A549 (cell line): Measurements from ENCODE around the gene BAHD1. TPM values are rescaled to one million over a fixed set of nuclear protein-coding genes. Genes with fewer than 3 reads are reported as not detected.

Experiments used
- ATAC-seq, 2 experiments: fragments of 200-7000 bp in 1 of 2; fragments of >200 bp in 1 of 2; cut with Nextera tagmentation in 1 of 2; cut with Tn5 transposase in 1 of 2; 3 replicates each; pipeline versions ENCODE4 v1.8.0 to v1.9.1; 2018 to 2020; ENCODE audit warnings: mild to moderate bottlenecking in 1 of 2, moderate library complexity in 1 of 2
- CTCF ChIA-PET: fragments of 300-600 bp; sonication (Branson Sonifier 250); formaldehyde crosslinking; extraction: SDS; loops from one replicate; lab custom pipeline; 2021; ENCODE audit warnings: antibody characterized with exemption, inconsistent platforms; lab: Yijun Ruan, JAX
- POLR2A ChIA-PET: fragments of 350-600 bp; formaldehyde crosslinking; extraction: SDS; loops from one replicate; lab custom pipeline; 2021; ENCODE audit warnings: antibody characterized with exemption, inconsistent platforms; lab: Yijun Ruan, JAX
- DNase-seq, 2 experiments: peaks; one replicate each; pipeline versions ENCODE4 v3.0.0 to v3.0.0-alpha.2; 2011 to 2016; ENCODE audit warnings: low read depth in 1 of 2, low spot score in 1 of 2
- FAIRE-seq: peaks from 2 replicates; lab custom pipeline; 2011; peaks lifted over from hg19 to GRCh38; lab: Jason Lieb, UNC
- H3K27ac ChIP-seq, 2 experiments: fragments of >200 bp; sonication (Bioruptor Twin); formaldehyde crosslinking; 3 replicates each; pipeline ENCODE4 v1.5.1; 2016 to 2017
- H3K4me1 ChIP-seq: fragments of >200 bp; sonication (Bioruptor Twin); formaldehyde crosslinking; 3 replicates; pipeline ENCODE4 v1.6.1; 2016
- H3K4me2 ChIP-seq: fragments of >200 bp; sonication (Bioruptor Twin); formaldehyde crosslinking; 3 replicates; pipeline ENCODE4 v1.6.1; 2016
- H3K4me3 ChIP-seq: fragments of >200 bp; sonication (Bioruptor Twin); formaldehyde crosslinking; 3 replicates; pipeline ENCODE4 v1.5.1; 2016
- H3K9me3 ChIP-seq: fragments of >200 bp; sonication (Bioruptor Twin); formaldehyde crosslinking; 3 replicates; pipeline ENCODE4 v1.6.1; 2016
- CBX2 ChIP-seq: fragments of 200-600 bp; sonication (generic); IDR thresholded peaks from 2 replicates; pipeline ENCODE4 v1.6.1; 2016; ENCODE audit warnings: low read depth, mild to moderate bottlenecking, borderline replicate concordance
- CBX8 ChIP-seq: fragments of 200-600 bp; sonication (generic); IDR thresholded peaks from 2 replicates; pipeline ENCODE4 v1.6.1; 2016
- CEBPB ChIP-seq, 2 experiments: fragments of >200 bp in 1 of 2; sonication (Bioruptor Twin) in 1 of 2; formaldehyde crosslinking in 1 of 2; IDR thresholded peaks; 2 replicates each; pipeline ENCODE4 v1.6.1; 2012 to 2016
- CHD2 ChIP-seq: fragments of 150-350 bp; IDR thresholded peaks from 2 replicates; pipeline ENCODE4 v1.6.1; 2014; ENCODE audit warnings: low read length; ENCODE audit not compliant: partially characterized antibody
- CHD4 ChIP-seq: fragments of 200-600 bp; sonication (generic); IDR thresholded peaks from 2 replicates; pipeline ENCODE4 v1.6.1; 2016; ENCODE audit warnings: antibody characterized with exemption, mild to moderate bottlenecking, borderline replicate concordance
- E2F6 ChIP-seq: IDR thresholded peaks from 2 replicates; pipeline ENCODE4 v1.6.1; 2012; ENCODE audit warnings: low read depth, borderline replicate concordance
- EHF ChIP-seq: fragments of 250-450 bp; sonication (Bioruptor Pico); IDR thresholded peaks from 2 replicates; pipeline ENCODE4 v1.5.0; 2020; ENCODE audit warnings: mild to moderate bottlenecking
- EHMT2 ChIP-seq: fragments of 200-600 bp; sonication (generic); IDR thresholded peaks from 2 replicates; pipeline ENCODE4 v1.6.1; 2016; ENCODE audit warnings: antibody characterized with exemption, low read depth, mild to moderate bottlenecking, moderate library complexity
- ESRRA ChIP-seq: fragments of 150-350 bp; IDR thresholded peaks from 2 replicates; pipeline ENCODE4 v1.6.1; 2014; ENCODE audit warnings: mild to moderate bottlenecking, low read length, borderline replicate concordance
- FOSB ChIP-seq: fragments of 250-450 bp; sonication (Bioruptor Pico); IDR thresholded peaks from 2 replicates; pipeline ENCODE4 v1.5.0; 2020; ENCODE audit warnings: mild to moderate bottlenecking, moderate library complexity
- FOSL2 ChIP-seq, 2 experiments: fragments of 450-650 bp in 1 of 2; fragments of >200 bp in 1 of 2; sonication (Bioruptor Twin) in 1 of 2; formaldehyde crosslinking; IDR thresholded peaks; 2 replicates each; pipeline versions ENCODE4 v1.5.0 to v1.6.1; 2016 to 2020; ENCODE audit warnings: mild to moderate bottlenecking in 1 of 2, moderate library complexity in 1 of 2
- HDAC2 ChIP-seq: fragments of 200-600 bp; sonication (generic); IDR thresholded peaks from 2 replicates; pipeline ENCODE4 v1.6.1; 2016
- HES2 ChIP-seq: fragments of >200 bp; sonication (Bioruptor Twin); formaldehyde crosslinking; IDR thresholded peaks from 2 replicates; pipeline ENCODE4 v1.6.1; 2016
- JUNB ChIP-seq: fragments of >200 bp; sonication (Bioruptor Twin); formaldehyde crosslinking; IDR thresholded peaks from 2 replicates; pipeline ENCODE4 v1.6.1; 2016
- KDM5A ChIP-seq: fragments of 200-600 bp; sonication (generic); IDR thresholded peaks from 2 replicates; pipeline ENCODE4 v1.6.1; 2016; ENCODE audit warnings: antibody characterized with exemption, mild to moderate bottlenecking
- MAX ChIP-seq: IDR thresholded peaks from 2 replicates; pipeline ENCODE4 v1.6.1; 2012
- PHF8 ChIP-seq: fragments of 200-600 bp; sonication (generic); IDR thresholded peaks from 2 replicates; pipeline ENCODE4 v1.6.1; 2016; ENCODE audit warnings: low read depth, mild to moderate bottlenecking, antibody characterized with exemption, moderate library complexity, borderline replicate concordance
- POLR2A ChIP-seq: IDR thresholded peaks from 2 replicates; pipeline ENCODE4 v1.6.1; 2012; ENCODE audit warnings: mild to moderate bottlenecking, low read length
- POLR2AphosphoS2 ChIP-seq: conservative IDR thresholded peaks from 2 replicates; pipeline ENCODE4 v1.6.1; 2012; ENCODE audit warnings: low read length, improper control_type of control experiment, inconsistent platforms
- ZC3H11A ChIP-seq: fragments of 450-650 bp; IDR thresholded peaks from 2 replicates; pipeline ENCODE4 v1.6.1; 2014; ENCODE audit warnings: antibody characterized with exemption, mild to moderate bottlenecking
- ZSCAN20 ChIP-seq: fragments of 250-450 bp; sonication (Bioruptor Pico); IDR thresholded peaks from 2 replicates; pipeline ENCODE4 v1.8.0; 2022; ENCODE audit warnings: mild to moderate bottlenecking, moderate library complexity
- WGBS: methylation state at CpG from one replicate; pipeline ENCODE4 v1.1.6; 2017; ENCODE audit errors: missing lambda C conversion rate; 5-methylcytosine and 5-hydroxymethylcytosine counted together
- polyA plus RNA-seq, 4 experiments: library from polyadenylated mRNA; depleted of rRNA in 3 of 4; stranded (reverse); fragments of >200 nt; fragmentation: RNase III in 1 of 4; extraction: RNeasy Plus Mini Kit Qiagen cat#74134 plus additional on column Dnase treatment in 1 of 4; gene quantifications; 2 replicates in 3 of 4; 3 replicates in 1 of 4; pipeline ENCODE4 v1.2.3, GENCODE V29; 2011 to 2017
- TF ChIP-seq, protein P1 (sequence below): fragments of 250-450 bp; sonication (Bioruptor Pico); IDR thresholded peaks from 2 replicates; pipeline ENCODE4 v1.5.0; 2020; ENCODE audit warnings: low read depth, mild to moderate bottlenecking, moderate library complexity

The BAHD1 gene
- polyA plus RNA-seq, 2 of the 4 experiments (the other 2 are of a cell fraction): 2.3 to 11.1 TPM

- ChIA-PET CTCF (interaction anchor here (1.4 to 1.6 kb wide), 2 partner anchors 20 to 118 kb away, joined by 3 to 4 read pairs; no protein-coding TSS in a partner anchor), POLR2A (no interaction called here)
- H3K27ac ChIP-seq: no peak overlapping the region
Measured at GRCh38 chr15:40437752-40438687, 2.7 kb upstream of the BAHD1 start.

GRCh38 chr15:40438712-40439111 is 2.0 kb upstream of the BAHD1 start:
- Histone ChIP-seq H3K9me3 (no peaks in the 10 kb centered on the region), H3K4me1 (peaks cover 22% of the 10 kb centered on the region; the same call in 1 of the 3 replicates), H3K4me2 (no peak overlapping the region; the same call in 2 of the 3 replicates), H3K27ac (no peak overlapping the region), H3K4me3 (no peak overlapping the region)
- CTCF ChIA-PET: interaction anchor here (4.1 kb wide), 1 partner anchor 69 kb away, joined by 18 read pairs; no protein-coding TSS in a partner anchor
- DNase-seq (no peak), FAIRE-seq (no peak), ATAC-seq (no peak)
- 84% methylated on average over 11 of the region's 12 CpGs for WGBS
- POLR2A ChIA-PET: no interaction called here
- TF ChIP-seq PHF8: no peak
- TF ChIP-seq CHD2: no peak
- TF ChIP-seq ESRRA: no peak
- TF ChIP-seq ZSCAN20 (CRISPR knock-in tag): no peak
- no peak for TF ChIP-seq CEBPB (IDR thresholded peaks at IDR 0.05)
- TF ChIP-seq, protein P1, sequence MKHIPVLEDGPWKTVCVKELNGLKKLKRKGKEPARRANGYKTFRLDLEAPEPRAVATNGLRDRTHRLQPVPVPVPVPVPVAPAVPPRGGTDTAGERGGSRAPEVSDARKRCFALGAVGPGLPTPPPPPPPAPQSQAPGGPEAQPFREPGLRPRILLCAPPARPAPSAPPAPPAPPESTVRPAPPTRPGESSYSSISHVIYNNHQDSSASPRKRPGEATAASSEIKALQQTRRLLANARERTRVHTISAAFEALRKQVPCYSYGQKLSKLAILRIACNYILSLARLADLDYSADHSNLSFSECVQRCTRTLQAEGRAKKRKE: no peak
- TF ChIP-seq EHF: no peak
- TF ChIP-seq CBX8: no peak
- no peak for TF ChIP-seq HDAC2
- no peak for TF ChIP-seq CHD4
- TF ChIP-seq POLR2A: no peak
- no peak for TF ChIP-seq CBX2
- no peak for TF ChIP-seq MAX

More at GRCh38 chr15:40437752-40438687, 2.7 kb upstream of the BAHD1 start:
- H3K9me3 ChIP-seq: no peaks in the 10 kb centered on the region
- H3K4me2 ChIP-seq: no peak overlapping the region
- TF ChIP-seq HES2 (no peak), CHD4 (no peak), EHMT2 (no peak), EHF (no peak), E2F6 (no peak), FOSB (CRISPR knock-in tag) (no peak), POLR2AphosphoS2 (no peak), JUNB (no peak), KDM5A (no peak), ZC3H11A (no peak), CBX8 (no peak)
- TF ChIP-seq, all 56 proteins: peak for 0
- Histone ChIP-seq H3K4me3 (no peak overlapping the region), H3K4me1 (peaks cover 22% of the 10 kb centered on the region; the same call in 1 of the 3 replicates)
- WGBS: 78% methylated on average over 12 of the region's 21 CpGs
- no peak for DNase-seq
- ATAC-seq: no peak
- no peak for FAIRE-seq

GRCh38 chr15:40439461-40439959 is 1.2 kb upstream of the BAHD1 start:
- POLR2A ChIA-PET: no interaction called here
- peak; percentile 24 to 40; a peak in 3 of 6 replicates for ATAC-seq
- Histone ChIP-seq H3K4me2 (peak overlapping the region; percentile 100), H3K9me3 (no peaks in the 10 kb centered on the region), H3K27ac (peak overlapping the region; percentile 91 to 100), H3K4me1 (peaks cover 22% of the 10 kb centered on the region; the same call in 1 of the 3 replicates), H3K4me3 (peak overlapping the region; percentile 93)
- FAIRE-seq: no peak
- CTCF ChIA-PET: interaction anchor here (0.7 to 4.1 kb wide), 10 partner anchors 14 to 164 kb away, joined by 3 to 18 read pairs (median 4); no protein-coding TSS in a partner anchor
- DNase-seq: no peak
- TF ChIP-seq ZSCAN20 (CRISPR knock-in tag): no peak
- TF ChIP-seq FOSL2 (IDR thresholded peaks at IDR 0.05): no peak
- TF ChIP-seq FOSL2 (CRISPR knock-in tag; IDR thresholded peaks at IDR 0.05): no peak
- TF ChIP-seq JUNB: no peak
- WGBS: 31% methylated on average over 6 of the region's 15 CpGs
